CD14-positive monocyte (primary cell): Measurements from ENCODE around the gene TNFRSF8. TPM values are rescaled to one million over a fixed set of nuclear protein-coding genes. Genes with fewer than 3 reads are reported as not detected.

Experiments used
- DNase-seq, 3 donors: peaks; one replicate each; pipeline ENCODE4 v3.0.0-alpha.2; 2011 to 2022
- H2AFZ ChIP-seq: 2 replicates; pipeline ENCODE4 v1.6.0; 2012; ENCODE audit warnings: mild to moderate bottlenecking, low read depth, low read length, inconsistent platforms; ENCODE audit not compliant: insufficient read depth, poor library complexity, severe bottlenecking
- H3K27ac ChIP-seq, 2 donors: 1 replicate in 1 of 2; 2 replicates in 1 of 2; pipeline ENCODE4 v1.5.1; 2012 to 2013; ENCODE audit warnings: low read length in 2 of 2, control low read depth in 1 of 2, inconsistent platforms in 1 of 2, low read depth in 1 of 2, mild to moderate bottlenecking in 1 of 2
- H3K27me3 ChIP-seq, 2 donors: one replicate each; pipeline versions ENCODE4 v1.6.0 to v1.6.1; 2011 to 2013; ENCODE audit warnings: low read length in 2 of 2; ENCODE audit not compliant: control insufficient read depth in 2 of 2, insufficient read depth in 2 of 2
- H3K36me3 ChIP-seq, 2 donors: replicated peaks in 1 of 2; 1 replicate in 1 of 2; 2 replicates in 1 of 2; pipeline versions ENCODE4 v1.5.1 to v1.6.1; 2012 to 2013; ENCODE audit warnings: low read length in 2 of 2, control low read depth in 1 of 2, inconsistent platforms in 1 of 2, mild to moderate bottlenecking in 1 of 2; ENCODE audit not compliant: insufficient read depth in 2 of 2, control insufficient read depth in 1 of 2
- H3K4me1 ChIP-seq, 2 donors: 1 replicate in 1 of 2; 2 replicates in 1 of 2; pipeline versions ENCODE4 v1.5.1 to v1.6.1; 2012 to 2013; ENCODE audit warnings: low read length in 2 of 2, control low read depth in 1 of 2, inconsistent platforms in 1 of 2, mild to moderate bottlenecking in 1 of 2, moderate library complexity in 1 of 2; ENCODE audit not compliant: insufficient read depth in 2 of 2, control insufficient read depth in 1 of 2
- H3K4me2 ChIP-seq: replicated peaks from 2 replicates; pipeline ENCODE3; 2012; ENCODE audit warnings: low read length, moderate library complexity, mild to moderate bottlenecking; ENCODE audit not compliant: poor library complexity, severe bottlenecking; ENCODE audit errors: extremely low read depth
- H3K4me3 ChIP-seq, 3 experiments: fragments of 200-600 bp in 1 of 3; sonication (generic) in 1 of 3; replicated peaks in 1 of 3; 1 replicate in 2 of 3; 2 replicates in 1 of 3; pipeline ENCODE4 v1.5.1; 2011 to 2013; ENCODE audit warnings: low read length in 3 of 3, mild to moderate bottlenecking in 3 of 3, control low read depth in 2 of 3, low read depth in 2 of 3, inconsistent platforms in 1 of 3, moderate library complexity in 1 of 3
- H3K79me2 ChIP-seq: 2 replicates; pipeline ENCODE4 v1.6.0; 2012; ENCODE audit warnings: mild to moderate bottlenecking, control low read depth, inconsistent platforms, low read length, moderate library complexity; ENCODE audit not compliant: insufficient read depth
- H3K9ac ChIP-seq: 2 replicates; pipeline ENCODE4 v1.6.0; 2017; ENCODE audit warnings: low read length, mild to moderate bottlenecking; ENCODE audit not compliant: insufficient read depth, poor library complexity, severe bottlenecking
- H3K9me3 ChIP-seq, 2 donors: replicated peaks in 1 of 2; 1 replicate in 1 of 2; 2 replicates in 1 of 2; pipeline versions ENCODE4 v1.5.1 to v1.6.1; 2012 to 2013; ENCODE audit warnings: low read length in 2 of 2, control low read depth in 1 of 2; ENCODE audit not compliant: control insufficient read depth in 1 of 2, insufficient read depth in 1 of 2
- H4K20me1 ChIP-seq: 2 replicates; pipeline ENCODE4 v1.6.0; 2012; ENCODE audit warnings: mild to moderate bottlenecking, low read length, control low read depth, moderate library complexity; ENCODE audit not compliant: insufficient read depth
- H3K27ac Mint-ChIP-seq, 7 donors: one replicate each; pipeline ENCODE4 v1.8.0; 2020; ENCODE audit warnings: mild to moderate bottlenecking in 7 of 7, mixed read lengths in 7 of 7, moderate library complexity in 6 of 7, inconsistent platforms in 2 of 7
- H3K27me3 Mint-ChIP-seq, 3 donors: one replicate each; pipeline ENCODE4 v1.8.0; 2021 to 2022; ENCODE audit warnings: low read depth in 3 of 3, mild to moderate bottlenecking in 3 of 3, mixed read lengths in 3 of 3, moderate library complexity in 3 of 3, inconsistent platforms in 1 of 3
- H3K36me3 Mint-ChIP-seq, 2 donors: one replicate each; pipeline ENCODE4 v1.8.0; 2020; ENCODE audit warnings: mixed read lengths in 2 of 2, inconsistent platforms in 1 of 2, mild to moderate bottlenecking in 1 of 2
- H3K4me1 Mint-ChIP-seq: one replicate; pipeline ENCODE4 v1.8.0; 2020; ENCODE audit warnings: mild to moderate bottlenecking, mixed read lengths
- H3K4me3 Mint-ChIP-seq, 2 donors: one replicate each; pipeline ENCODE4 v1.8.0; 2020; ENCODE audit warnings: mild to moderate bottlenecking in 2 of 2, mixed read lengths in 2 of 2, moderate library complexity in 1 of 2
- H3K9me3 Mint-ChIP-seq, 7 donors: one replicate each; pipeline ENCODE4 v1.8.0; 2020 to 2022; ENCODE audit warnings: mixed read lengths in 7 of 7, mild to moderate bottlenecking in 6 of 7, moderate library complexity in 6 of 7, inconsistent platforms in 2 of 7
- CTCF ChIP-seq: fragments of 200-600 bp; IDR thresholded peaks from one replicate; pipeline ENCODE4 v1.8.0; 2022; ENCODE audit warnings: antibody characterized with exemption, mild to moderate bottlenecking
- WGBS: methylation state at CpG from one replicate; pipeline ENCODE4 v1.1.5; 2013; ENCODE audit warnings: missing lambda C conversion rate; ENCODE audit not compliant: insufficient coverage; 5-methylcytosine and 5-hydroxymethylcytosine counted together
- intact Hi-C, 2 donors: fragments of 100-400 bp; cut with micrococcal nuclease; formaldehyde crosslinking; loops; one replicate each; pipeline versions ENCODE4 v1.15.0 to v1.15.1; 2023
- polyA plus RNA-seq, 3 donors: library from polyadenylated mRNA; depleted of rRNA in 1 of 3; unstranded in 2 of 3; stranded (reverse) in 1 of 3; fragments of 300-500 nt in 2 of 3; fragments of >200 nt in 1 of 3; fragmentation: Illumina TruSeq in 2 of 3; gene quantifications; 1 replicate in 2 of 3; 2 replicates in 1 of 3; pipeline ENCODE4 v1.2.3, GENCODE V29; 2012 to 2021

Gene TNFRSF8
- polyA plus RNA-seq, 3 donors: 10.9 to 11.9 (median 11.8) TPM

- Histone ChIP-seq H3K36me3 (no peaks in the 10 kb centered on the region), H3K4me2 (no peak overlapping the region), H3K4me3 (no peak overlapping the region), H3K4me1 (no peaks in the 10 kb centered on the region), H3K9ac (no peak overlapping the region), H3K27me3 (no peaks in the 10 kb centered on the region), H3K27ac (no peak overlapping the region), H2AFZ (no peak overlapping the region), H3K79me2 (no peaks in the 10 kb centered on the region), H3K9me3 (no peaks in the 10 kb centered on the region), H4K20me1 (no peaks in the 10 kb centered on the region)
- peaks cover 3 to 5% (median 3%) of the 10 kb centered on the region in 3 donors for H3K27me3 Mint-ChIP-seq
- no peak for DNase-seq
- H3K4me1 Mint-ChIP-seq: no peaks in the 10 kb centered on the region
- peak overlapping the region in 1 of 7 donors; percentile 67 for H3K27ac Mint-ChIP-seq
- WGBS: 100% methylated on average over 7 of the region's 10 CpGs
- H3K9me3 Mint-ChIP-seq: peaks cover 0 to 4% (median 0%) of the 10 kb centered on the region in 7 donors
- no peak overlapping the region for H3K4me3 Mint-ChIP-seq
- no peak for TF ChIP-seq CTCF
- intact Hi-C loops: no loop called here
- H3K36me3 Mint-ChIP-seq: no peaks in the 10 kb centered on the region
Measured at GRCh38 chr1:12102066-12102465, 39.0 kb downstream of the TNFRSF8 start.

- DNase-seq: no peak
- H3K36me3 ChIP-seq: no peaks in the 10 kb centered on the region
- Mint-ChIP-seq H3K27me3 (peaks cover 3 to 5% (median 3%) of the 10 kb centered on the region in 3 donors), H3K4me3 (no peak overlapping the region), H3K27ac (peak overlapping the region in 1 of 7 donors; percentile 51), H3K4me1 (no peaks in the 10 kb centered on the region), H3K36me3 (no peaks in the 10 kb centered on the region), H3K9me3 (peaks cover 0 to 1% (median 0%) of the 10 kb centered on the region in 7 donors)
- no peak overlapping the region for H3K27ac ChIP-seq
- H3K79me2 ChIP-seq: no peaks in the 10 kb centered on the region
- H2AFZ ChIP-seq: no peak overlapping the region
- no peaks in the 10 kb centered on the region for H4K20me1 ChIP-seq
- intact Hi-C loops: no loop called here
- TF ChIP-seq CTCF: no peak
- no peak overlapping the region for H3K4me3 ChIP-seq
- WGBS: 97% methylated on average over 12 of the region's 13 CpGs
- H3K27me3 ChIP-seq: no peaks in the 10 kb centered on the region
- H3K4me1 ChIP-seq: no peaks in the 10 kb centered on the region
- no peak overlapping the region for H3K9ac ChIP-seq
- H3K9me3 ChIP-seq: no peaks in the 10 kb centered on the region
- H3K4me2 ChIP-seq: no peak overlapping the region
Measured at GRCh38 chr1:12104417-12104816, 41.3 kb downstream of the TNFRSF8 start.
